DMS153 (cell line): Measurements from ENCODE around the gene CST8.

Experiments used
- DNase-seq: peaks from one replicate; lab custom pipeline; 2025; lab: John Stamatoyannopoulos, UW

The CST8 gene

DNA sequence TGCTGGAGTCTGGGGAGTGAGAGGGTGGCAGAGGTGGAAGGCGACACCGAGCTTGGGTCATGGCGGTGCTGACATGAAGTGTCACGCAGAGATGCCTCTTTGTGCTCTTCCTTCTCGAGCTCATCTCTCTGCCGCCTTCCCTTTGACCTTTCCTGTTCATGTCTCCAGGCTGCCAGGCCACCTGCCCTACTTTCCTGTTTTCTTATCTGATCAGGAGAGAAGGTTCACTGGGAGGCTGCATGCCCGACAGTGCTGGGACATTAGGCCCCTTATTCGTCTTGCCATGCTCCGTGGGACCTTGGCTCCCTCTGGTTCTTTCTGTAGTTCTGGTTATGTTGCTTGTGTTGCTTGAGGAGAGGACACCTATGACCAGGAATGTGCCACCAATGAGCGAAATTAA, 33.2 kb downstream of the CST8 start:
- DNase-seq: no peak

DNA sequence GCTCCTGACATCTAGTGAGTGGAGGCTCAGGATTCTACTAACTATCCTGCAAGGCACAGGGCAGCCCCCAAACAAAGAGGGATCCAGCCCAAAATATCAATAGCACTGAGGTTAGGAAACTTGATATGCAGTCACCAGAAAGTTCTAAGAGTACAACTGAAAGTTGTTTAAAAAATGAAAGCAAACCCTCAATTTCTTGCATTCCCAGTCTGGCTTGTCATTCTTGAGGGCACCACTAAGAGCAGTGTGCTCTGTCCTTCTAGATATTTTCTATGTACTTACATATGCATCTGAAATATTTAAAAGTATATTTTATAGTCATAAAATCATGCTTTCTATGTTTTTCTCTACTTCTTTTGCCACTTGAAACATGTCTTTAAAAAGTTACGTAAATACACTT, 35.9 kb downstream of the CST8 start:
- no peak for DNase-seq

DNA sequence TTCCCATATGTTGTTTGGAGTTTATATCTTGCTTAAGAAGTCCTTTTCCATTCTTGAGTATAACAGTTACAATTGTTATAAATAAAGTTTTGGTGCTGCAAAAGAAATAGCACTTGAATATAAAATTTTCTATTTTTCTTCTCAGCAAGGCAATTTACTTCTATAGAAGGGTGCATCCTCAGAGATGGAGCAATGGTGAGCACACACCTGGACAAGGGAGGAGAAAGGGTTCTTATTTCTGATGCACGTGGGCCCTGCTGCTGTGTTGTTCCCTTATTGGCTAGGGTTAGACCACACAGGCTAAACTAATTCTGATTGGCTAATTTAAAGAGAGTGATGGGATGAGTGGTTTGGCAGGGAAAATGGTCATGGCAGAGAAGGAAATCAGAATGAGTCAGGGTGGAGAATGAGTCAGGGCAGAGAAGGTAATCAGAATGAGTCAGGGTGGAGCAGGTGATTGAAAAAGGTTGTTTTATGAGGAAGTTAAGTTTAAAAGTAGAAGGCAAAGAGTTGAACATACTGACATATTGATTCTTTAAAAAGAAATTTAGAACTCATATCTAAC, 38.0 kb downstream of the CST8 start:
- no peak for DNase-seq

DNA sequence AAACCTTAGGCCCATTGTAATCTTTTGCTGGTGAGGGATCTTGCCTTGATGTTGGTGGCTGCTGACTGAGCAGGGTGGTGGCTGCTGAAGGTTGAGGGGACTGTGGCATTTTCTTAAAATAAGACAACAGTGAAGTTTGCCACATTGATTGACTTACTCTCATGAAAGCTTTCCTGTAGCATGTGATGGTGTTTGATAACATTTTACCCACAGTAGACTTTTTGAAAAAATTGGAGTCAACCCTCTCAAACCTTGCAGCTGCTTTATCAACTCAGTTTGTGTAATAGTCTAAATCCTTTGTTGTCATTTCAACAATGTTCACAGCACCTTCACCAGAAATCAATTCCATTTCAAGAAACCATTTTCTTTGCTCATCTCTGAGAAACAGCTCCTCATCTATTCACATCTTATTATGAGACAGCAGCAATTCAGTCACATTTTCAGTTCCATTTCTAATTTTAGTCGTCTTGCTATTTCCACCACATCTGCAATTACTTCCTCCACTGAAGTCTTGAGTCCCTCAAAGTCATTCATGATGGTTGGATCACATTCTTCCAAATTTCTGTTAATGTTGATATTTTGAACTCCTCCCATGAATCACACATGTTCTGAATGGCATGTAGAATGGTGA, 40.1 kb downstream of the CST8 start:
- DNase-seq: no peak

DNA sequence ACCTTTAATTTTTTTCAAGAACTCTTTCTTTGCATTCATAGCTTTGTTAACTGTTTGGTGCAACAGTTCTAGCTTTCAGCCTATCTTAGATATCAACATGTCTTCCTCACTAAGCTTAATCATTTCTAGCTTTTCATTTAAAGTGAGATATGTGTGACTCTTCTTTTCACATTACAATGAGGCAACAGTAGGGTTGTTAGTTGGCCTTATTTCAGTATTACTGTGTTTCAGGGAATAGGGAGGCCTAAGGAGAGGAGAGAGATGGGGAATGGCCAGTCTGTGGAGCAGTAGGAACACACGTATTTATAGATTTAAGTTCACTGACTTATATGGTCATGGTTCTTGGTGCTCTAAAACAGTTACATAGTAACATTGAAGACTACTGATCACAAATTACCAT, 41.6 kb downstream of the CST8 start:
- DNase-seq: no peak

DNA sequence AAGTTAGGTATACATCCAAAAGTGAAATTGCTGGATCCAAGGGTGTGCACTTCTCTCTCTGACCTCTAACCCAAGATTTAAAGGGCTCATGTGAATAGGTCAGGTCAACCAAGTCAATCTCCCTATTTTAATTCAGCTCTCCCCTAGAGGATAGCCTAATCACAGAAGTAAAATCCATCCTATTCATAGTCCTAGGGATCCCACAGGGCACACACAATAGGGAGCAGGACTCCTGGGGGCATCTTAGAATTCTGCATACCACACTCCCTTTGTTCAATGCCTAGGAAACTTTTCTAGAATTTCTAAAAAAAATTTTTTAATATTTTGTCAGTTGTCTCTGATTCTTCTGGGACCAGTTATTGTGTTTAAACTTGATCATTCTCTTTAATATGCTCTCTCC, 42.2 kb downstream of the CST8 start:
- DNase-seq: no peak

DNA sequence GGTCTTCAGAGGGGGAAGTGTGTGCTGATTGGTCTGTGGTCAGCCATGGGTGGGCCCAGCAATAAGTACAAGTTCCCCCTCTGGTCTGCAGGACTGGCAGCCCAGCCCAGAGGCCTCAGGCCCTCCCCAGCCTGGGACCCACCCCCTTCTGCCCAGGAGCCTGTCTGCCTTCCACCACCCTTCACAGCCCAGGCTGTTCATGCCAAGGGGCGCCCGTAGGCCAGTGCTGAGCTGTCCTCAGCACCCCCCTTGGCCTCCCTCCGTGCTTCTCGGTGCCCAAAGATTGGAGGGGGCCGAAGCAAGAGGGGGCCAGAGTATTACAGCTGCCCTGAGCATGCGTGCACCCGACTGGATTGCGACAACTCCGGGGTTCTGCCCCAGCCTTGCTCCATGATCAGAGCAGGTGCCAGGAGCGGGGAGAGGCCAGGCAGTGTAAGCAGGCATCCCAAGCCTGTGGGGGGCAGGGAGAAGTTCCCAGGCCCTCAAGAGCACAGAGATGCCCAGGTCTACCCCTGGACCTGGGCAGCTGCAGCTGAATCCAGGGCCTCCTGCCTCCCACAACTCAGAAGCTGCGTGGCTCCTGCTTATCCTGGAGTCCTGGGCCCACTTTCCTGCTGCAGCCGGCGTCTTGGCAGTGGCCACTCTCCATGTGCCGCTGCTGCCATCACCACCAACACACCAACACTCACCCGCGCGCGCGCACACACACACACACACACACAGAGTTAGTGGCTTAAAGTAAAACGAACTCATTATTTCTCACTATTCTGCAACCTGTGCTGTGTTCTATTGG, 44.1 kb downstream of the CST8 start:
- DNase-seq: no peak

DNA sequence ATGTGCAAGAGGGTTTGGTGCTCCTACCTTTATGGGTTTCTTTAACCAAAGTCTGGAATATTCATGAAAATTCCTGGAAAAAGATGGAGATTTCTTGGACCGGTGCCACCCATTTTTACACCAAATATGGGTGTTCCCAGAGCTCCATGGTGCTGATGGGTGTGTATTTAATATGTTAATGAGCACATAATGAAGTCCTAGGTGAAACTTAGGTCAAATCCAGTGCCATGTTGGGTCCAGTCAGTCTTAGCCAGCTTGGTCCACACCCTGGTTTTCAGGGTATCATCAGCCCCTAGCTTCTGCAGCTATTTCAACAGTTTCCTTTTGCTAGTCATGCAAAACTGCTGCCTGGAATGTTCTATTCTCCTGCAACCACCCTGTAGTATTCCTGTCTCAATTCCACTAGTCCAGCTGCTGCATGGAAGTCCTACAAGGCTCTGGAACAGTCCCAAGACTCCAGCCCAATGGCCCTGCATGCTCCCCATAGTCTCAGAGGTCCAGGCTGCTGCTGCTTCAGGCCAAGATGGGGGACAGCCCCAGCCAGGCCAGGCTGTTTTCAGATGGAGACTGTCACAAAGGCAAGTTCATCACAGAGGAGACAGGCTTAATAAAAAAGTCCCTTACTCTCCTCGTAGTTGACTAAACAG, 45.5 kb downstream of the CST8 start:
- DNase-seq: no peak

DNA sequence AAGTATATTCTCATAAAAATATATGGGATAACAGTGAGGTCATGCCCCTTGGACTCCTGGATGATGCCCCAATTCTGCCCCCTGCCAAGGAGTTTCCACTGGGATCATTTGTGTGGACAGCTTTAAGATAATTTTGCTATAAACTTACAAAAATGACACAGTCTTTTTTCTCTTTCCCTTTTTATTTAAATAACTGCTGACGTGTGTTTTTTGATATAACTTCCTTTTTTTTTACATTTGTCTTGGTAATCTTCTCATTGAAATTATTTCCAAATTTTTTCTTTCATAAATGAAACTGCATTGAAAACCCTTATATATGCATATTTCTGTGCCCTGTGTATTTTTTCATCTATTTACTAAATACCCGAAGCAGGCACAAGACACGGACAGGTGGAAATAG, 46.1 kb downstream of the CST8 start:
- DNase-seq: no peak

DNA sequence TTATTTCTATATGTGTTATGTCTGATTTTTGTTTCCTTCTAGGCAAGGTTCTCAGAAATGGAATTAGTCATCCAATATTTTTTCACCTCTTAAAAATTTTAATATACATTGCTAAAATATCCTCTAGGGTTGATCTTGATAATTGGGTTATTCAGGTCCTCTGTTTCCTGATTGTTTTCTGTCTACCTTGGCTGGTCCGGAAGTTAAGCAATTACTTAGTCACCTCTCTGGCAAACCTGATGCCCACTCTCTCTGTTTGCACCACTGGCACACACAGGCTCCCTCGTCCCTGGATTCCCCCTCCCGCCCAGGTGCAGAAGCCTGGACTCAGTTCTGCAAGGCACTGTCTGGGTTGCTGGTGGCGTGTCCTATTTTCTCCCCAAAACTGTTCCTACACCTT, 49.7 kb downstream of the CST8 start:
- DNase-seq: no peak

DNA sequence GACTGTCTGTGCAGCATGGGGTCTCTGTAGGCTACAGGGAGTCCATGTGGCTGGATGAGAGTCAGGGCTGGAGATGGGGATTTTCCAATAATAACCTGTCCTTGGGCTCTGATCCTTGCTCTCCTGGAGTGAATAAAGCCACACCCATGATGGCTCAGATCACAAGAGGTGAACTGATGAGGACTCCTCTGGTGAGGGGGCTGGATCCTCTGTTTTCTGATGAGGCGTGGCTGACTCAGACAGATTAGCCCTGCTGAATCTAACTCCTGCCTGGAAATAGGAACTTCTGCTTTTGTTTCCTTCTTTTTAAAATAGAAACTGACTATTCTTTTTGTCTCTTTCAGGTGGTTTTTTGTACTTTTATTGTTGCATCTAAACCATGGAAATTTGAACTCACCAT, 50.4 kb downstream of the CST8 start:
- DNase-seq: no peak

DNA sequence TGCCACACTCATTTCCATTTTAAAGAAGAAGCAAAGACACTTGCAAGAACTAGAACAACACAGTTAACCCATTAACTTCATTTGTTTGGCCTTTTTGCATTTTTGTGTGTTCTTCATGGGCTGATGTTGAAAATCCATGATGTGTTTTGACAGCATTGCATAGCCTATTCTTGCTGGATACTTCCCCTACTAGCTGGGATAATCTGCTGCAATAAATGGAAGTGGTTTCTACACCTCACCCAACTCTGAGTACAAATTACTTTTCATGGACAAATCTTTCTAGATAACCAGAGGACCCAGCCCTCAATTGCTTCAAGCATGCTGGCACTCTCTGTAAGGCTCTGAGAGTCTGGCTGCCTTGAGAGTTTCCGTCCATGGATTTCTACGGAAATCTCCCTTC, 50.9 kb downstream of the CST8 start:
- no peak for DNase-seq

DNA sequence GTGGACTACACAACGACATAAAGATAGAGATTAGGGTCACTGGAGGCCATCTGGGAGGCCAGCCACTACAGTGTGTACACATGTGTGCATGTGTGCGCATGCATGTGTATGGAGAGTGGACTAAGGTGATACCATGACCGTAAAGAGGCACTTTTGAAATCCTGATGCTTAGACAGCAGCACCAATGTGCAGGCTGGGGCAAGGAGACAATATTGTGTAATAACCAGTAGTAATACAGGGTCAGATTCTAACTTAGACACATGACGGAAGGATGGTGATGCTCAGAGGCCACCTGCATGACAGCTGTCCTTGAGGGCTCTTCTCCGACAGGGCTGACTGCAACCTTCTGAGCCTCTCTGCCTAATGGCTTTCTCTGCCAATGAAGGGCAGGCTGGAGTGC, 51.9 kb downstream of the CST8 start:
- no peak for DNase-seq

DNA sequence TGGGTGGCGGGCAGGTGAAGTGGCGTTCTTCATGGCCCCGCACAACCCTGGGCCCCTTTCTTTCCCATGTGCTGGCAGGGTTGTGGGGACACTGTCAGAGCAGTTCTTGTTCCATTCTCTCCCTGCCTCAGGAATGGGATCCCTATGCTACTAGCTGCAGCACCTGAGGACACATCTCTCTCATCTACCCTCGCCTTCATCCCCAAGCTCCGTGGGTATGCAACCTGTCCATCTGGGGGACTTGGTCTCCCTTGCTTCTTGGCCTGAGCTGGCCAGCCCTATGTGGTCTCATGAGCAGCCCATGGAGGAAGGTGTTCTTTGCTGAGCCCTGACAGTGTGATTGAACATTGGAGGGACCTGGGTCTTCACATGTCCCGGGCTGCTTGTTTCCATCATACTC, 53.2 kb downstream of the CST8 start:
- DNase-seq: no peak
